ENCODE measurements around the gene FKBP1A.

Gene FKBP1A

DNA sequence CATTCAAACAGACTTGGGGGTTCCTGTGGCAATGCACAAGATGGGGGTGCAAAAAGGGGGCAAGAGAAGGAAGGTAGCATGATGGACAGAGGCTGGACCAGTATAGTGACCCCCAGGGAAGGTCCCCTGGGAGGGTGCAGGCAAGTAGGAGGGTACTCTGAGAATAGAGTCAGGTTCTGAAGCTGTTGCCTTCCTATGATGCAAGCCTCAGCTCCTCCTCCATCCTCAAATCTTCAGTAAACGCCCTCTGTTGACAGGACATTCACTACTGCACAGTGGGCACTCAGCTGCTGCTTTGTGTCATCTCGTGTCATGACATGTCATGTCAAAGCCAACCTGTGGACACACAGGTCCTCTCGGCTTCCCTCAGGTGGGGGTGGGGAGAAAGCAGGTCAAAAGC is 58.1 kb downstream of the FKBP1A start:
- H3K4me3 ChIP-seq (replicated peaks; ENCODE audit: low read depth, low read length) = no peak overlapping the region
- TF ChIP-seq, protein P1, sequence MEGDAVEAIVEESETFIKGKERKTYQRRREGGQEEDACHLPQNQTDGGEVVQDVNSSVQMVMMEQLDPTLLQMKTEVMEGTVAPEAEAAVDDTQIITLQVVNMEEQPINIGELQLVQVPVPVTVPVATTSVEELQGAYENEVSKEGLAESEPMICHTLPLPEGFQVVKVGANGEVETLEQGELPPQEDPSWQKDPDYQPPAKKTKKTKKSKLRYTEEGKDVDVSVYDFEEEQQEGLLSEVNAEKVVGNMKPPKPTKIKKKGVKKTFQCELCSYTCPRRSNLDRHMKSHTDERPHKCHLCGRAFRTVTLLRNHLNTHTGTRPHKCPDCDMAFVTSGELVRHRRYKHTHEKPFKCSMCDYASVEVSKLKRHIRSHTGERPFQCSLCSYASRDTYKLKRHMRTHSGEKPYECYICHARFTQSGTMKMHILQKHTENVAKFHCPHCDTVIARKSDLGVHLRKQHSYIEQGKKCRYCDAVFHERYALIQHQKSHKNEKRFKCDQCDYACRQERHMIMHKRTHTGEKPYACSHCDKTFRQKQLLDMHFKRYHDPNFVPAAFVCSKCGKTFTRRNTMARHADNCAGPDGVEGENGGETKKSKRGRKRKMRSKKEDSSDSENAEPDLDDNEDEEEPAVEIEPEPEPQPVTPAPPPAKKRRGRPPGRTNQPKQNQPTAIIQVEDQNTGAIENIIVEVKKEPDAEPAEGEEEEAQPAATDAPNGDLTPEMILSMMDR (IDR thresholded peaks at IDR 0.05; ENCODE audit: low read length, missing control alignments) = peak; percentile 20
- DNase-seq (ENCODE audit: low read depth) = no peak

DNA sequence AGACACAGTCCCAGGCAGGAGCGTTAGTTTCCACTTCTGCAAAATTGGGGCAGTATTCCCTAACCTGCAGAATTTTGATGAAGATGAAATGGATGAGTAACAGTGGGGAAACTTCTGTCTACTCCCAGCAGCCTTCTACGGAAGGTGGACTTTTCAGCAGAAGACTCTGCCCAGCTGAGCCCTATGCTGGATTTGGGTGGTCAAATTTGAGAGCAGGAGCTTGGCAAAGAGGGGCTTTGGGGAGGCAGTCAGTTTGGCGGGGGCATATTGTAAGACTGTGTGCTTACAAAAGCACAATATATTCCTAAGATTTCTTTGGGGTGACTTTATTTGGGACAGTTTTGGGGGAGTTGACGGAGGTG is 58.5 kb downstream of the FKBP1A start:
- no peak overlapping the region for H3K4me3 ChIP-seq (replicated peaks; ENCODE audit: low read depth, low read length)
- TF ChIP-seq, protein P1 (IDR thresholded peaks at IDR 0.05; ENCODE audit: low read length, missing control alignments) = no peak
- no peak for DNase-seq (ENCODE audit: low read depth)

DNA sequence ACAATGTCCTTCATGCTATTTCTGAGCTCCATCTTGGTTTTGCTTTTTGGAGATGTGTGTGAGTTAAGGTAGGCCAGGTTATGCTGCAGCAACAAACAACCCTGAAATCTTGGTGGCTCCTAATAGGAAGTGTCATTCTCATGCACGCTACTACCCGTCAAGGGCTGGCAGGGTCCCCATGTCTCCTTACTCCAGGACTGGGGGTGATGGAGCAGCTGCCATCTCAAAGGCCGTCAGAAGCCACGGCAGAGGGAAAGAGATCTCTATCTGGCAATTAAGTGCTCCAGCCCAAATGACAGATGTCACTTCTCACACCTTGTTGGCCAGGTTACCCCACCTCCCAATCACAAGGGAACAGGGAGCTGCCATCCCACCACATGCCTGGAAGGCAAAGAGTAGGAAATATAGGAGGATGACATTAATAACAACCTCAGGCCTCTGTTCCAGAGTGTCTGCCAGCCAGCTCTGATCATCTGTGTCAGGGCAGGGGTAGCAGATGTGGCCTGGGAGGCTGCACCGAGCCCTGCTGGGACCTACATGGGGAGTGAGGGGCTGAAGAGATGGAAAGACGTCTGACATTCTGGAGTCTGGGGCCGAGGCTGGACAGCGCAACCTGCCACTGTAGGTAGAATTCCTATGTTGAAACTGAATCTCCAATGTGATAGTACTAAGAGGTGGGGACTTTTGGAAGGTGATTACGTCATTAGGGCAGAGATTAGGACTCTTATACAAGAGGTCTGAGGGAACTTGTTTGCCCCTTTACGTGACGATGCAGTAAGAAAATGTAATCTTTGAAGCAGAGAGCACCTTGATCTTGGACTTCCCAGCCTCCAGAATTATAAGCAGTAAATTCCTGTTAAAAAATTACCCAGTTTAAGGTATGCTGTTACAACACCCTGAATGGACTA is 59.1 kb downstream of the FKBP1A start:
- H3K4me3 ChIP-seq (replicated peaks; ENCODE audit: low read depth, low read length) = no peak overlapping the region
- DNase-seq (ENCODE audit: low read depth) = no peak
- TF ChIP-seq, protein P1 (IDR thresholded peaks at IDR 0.05; ENCODE audit: low read length, missing control alignments) = no peak

DNA sequence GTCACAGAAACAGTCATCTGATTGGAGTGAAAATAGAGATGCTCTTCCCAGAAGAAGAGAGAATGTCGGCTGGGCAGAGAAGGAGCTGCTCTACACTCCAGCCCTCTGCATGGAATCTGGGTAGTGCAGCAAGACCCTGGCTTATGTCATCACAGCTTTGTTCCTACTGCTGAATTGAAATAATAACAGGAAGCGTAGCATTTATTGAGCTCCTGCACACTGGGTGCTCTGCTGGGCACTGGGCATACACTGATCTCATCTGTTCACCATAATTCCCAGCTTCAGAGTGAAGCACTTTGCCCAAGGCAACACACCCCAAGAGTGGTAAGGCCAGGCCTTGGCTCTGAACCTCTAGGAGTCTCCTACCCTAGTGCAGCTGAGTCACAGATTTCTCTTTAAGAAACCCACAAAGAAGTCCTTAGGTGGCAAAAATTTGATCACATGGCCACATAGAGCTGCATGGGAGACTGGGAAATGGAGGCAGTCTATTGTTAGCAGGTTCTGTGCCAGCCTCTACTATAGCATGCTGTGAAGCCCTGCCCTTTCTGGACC is 60.0 kb downstream of the FKBP1A start:
- DNase-seq (ENCODE audit: low read depth) = no peak
- TF ChIP-seq, protein P1 (IDR thresholded peaks at IDR 0.05; ENCODE audit: low read length, missing control alignments) = no peak
- H3K4me3 ChIP-seq (replicated peaks; ENCODE audit: low read depth, low read length) = no peak overlapping the region

DNA sequence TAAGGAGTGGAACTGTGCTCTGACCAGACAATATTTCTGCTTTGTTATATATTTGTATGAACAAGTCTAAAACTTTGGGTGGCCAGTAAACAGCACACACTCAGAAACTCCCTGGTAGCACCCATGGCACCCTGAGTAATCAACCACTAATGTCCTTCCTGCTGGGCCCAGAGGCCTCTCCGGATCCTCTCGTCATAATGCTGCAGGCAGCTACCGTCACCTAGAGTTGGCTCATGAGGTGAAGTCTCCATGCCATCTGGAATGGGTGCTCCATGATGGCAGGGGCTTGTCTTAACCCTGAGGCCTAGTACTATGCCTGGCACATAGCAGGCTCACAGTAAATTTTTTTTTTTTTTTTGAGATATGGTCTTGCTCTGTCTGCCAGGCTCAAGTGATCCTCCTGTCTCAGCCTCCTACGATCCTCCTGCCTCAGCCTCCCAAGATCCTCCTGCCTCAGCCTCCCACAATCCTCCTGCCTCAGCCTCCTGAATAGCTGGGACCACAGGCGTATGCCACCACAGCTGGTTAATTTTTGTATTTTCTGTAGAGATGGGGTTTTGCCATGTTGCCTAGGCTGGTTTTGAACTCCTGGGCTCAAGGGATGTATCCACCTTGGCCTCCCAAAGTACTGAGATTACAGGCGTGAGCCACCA is 60.9 kb downstream of the FKBP1A start:
- no peak overlapping the region for H3K4me3 ChIP-seq (replicated peaks; ENCODE audit: low read depth, low read length)
- TF ChIP-seq, protein P1 (IDR thresholded peaks at IDR 0.05; ENCODE audit: low read length, missing control alignments) = no peak
- DNase-seq (ENCODE audit: low read depth) = no peak

DNA sequence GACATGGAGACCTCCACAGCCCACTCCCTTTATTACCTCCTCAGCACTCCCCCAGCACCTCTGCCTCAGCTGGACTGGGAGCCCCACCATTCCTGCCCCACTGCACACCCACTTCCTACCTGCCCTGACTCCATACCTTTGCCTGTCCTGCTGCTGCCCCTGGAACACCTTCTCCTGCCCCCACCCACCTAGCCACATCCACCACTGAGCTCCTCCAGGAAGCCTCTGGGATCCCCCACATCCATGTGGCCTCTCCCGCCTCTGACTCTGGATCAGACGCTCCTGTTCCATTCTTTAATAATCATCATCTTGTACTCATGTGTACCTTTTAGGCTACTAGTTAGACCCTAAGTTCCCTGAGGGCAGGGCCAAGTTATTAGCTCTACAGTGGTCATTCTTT is 61.8 kb downstream of the FKBP1A start:
- TF ChIP-seq, protein P1 (IDR thresholded peaks at IDR 0.05; ENCODE audit: low read length, missing control alignments) = no peak
- no peak for DNase-seq (ENCODE audit: low read depth)

More for the DNA sequence above, 61.8 kb downstream of the FKBP1A start:
- H3K4me3 ChIP-seq (replicated peaks; ENCODE audit: low read depth, low read length) = no peak overlapping the region
